ENCODE measurements around the gene GTPBP10. TPM values are rescaled to one million over a fixed set of nuclear protein-coding genes. Genes with fewer than 3 reads are reported as not detected.

GTPBP10 gene
- polyA plus RNA-seq, 1 donor from 2014 or later = 35.7 TPM

DNA sequence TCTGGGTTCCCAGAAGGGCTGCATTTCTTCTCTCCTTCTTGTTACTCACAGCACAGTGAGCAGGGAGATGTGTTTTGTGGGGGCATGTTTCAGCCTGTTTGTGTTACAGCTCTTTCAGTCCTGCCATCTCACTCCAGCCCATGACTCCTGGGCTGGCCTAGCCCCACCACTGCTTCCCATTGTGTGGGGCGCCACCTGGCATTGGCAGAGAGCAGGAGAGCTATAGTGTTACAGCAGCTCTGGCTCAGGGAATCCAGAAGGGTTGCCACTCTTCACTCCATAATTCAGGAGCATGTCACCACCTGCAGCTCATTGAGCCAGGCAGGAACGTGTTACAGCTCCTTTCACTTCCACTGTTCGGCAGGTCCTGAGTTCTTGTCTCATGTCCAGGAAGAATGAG lies 86.7 kb downstream of the GTPBP10 start:
- Mint-ChIP-seq H3K27me3 (peaks cover 9% of the 10 kb centered on the region), H3K27ac (no peak overlapping the region), H3K36me3 (no peaks in the 10 kb centered on the region), H3K4me3 (no peak overlapping the region), H3K4me1 (no peaks in the 10 kb centered on the region), H3K9me3 (peaks cover 3 to 6% (median 5%) of the 10 kb centered on the region in 3 donors)

Other genes with a start within 250 kb of the GTPBP10 start
- not detected for gene STEAP1, start 192.2 kb upstream of the GTPBP10 start, polyA plus RNA-seq
- gene STEAP2, start 135.0 kb upstream of the GTPBP10 start, polyA plus RNA-seq = not detected
- gene CFAP69, start 101.5 kb upstream of the GTPBP10 start, polyA plus RNA-seq = 0.54 TPM
- not detected for gene FAM237B, start 25.4 kb upstream of the GTPBP10 start, polyA plus RNA-seq
- 0.58 TPM for gene CLDN12, start 56.7 kb downstream of the GTPBP10 start, polyA plus RNA-seq
- not detected for gene PTTG1IP2, start 122.9 kb downstream of the GTPBP10 start, polyA plus RNA-seq
- 53.0 TPM for gene CDK14, start 249.6 kb downstream of the GTPBP10 start, polyA plus RNA-seq